Vagina (tissue), 2 donors: Measurements from ENCODE around the gene DCTN1.

Experiments used
- CTCF ChIP-seq, 3 experiments: fragments of 450-650 bp in 2 of 3; fragments of 200-600 bp in 1 of 3; sonication (generic) in 1 of 3; IDR thresholded peaks; one replicate each; pipeline ENCODE4 v1.5.1; 2017 to 2019; ENCODE audit warnings: antibody characterized with exemption in 3 of 3, mild to moderate bottlenecking in 2 of 3, moderate library complexity in 2 of 3
- POLR2A ChIP-seq, 2 donors: fragments of 450-650 bp; IDR thresholded peaks; one replicate each; pipeline ENCODE4 v1.6.1; 2017; ENCODE audit warnings: antibody characterized with exemption in 2 of 2, mild to moderate bottlenecking in 2 of 2, moderate library complexity in 2 of 2
- POLR2AphosphoS5 ChIP-seq, 2 donors: sonication (generic); formaldehyde crosslinking; IDR thresholded peaks; one replicate each; pipeline ENCODE4 v1.9.0; 2017; ENCODE audit warnings: antibody characterized with exemption in 2 of 2, mild to moderate bottlenecking in 2 of 2, low read depth in 1 of 2; ENCODE audit not compliant: insufficient read depth in 1 of 2

- no peak for TF ChIP-seq POLR2AphosphoS5 (IDR thresholded peaks at IDR 0.05; ENCODE audit: insufficient read depth in 1 of 2, low read depth in 1 of 2)
- TF ChIP-seq CTCF (IDR thresholded peaks at IDR 0.05), result no peak
- TF ChIP-seq POLR2A (IDR thresholded peaks at IDR 0.05), result no peak
Observed at GRCh38 chr2:74384051-74384450, 3.9 kb upstream of the DCTN1 start.
